Measurements from ENCODE around the gene FBXL20. TPM values are rescaled to one million over a fixed set of nuclear protein-coding genes. Genes with fewer than 3 reads are reported as not detected.

The FBXL20 gene
- total RNA-seq, 4 donors from 2014 or later = 6.4 to 29.0 (median 19.8) TPM

- H3K36me3 ChIP-seq = no peaks in the 10 kb centered on the region
- H3K27me3 ChIP-seq = no peaks in the 10 kb centered on the region
- intact Hi-C loops (cut with DNase I; ENCODE audit: low total_unique reads) = no loop called here
- H3K9me3 ChIP-seq = no peaks in the 10 kb centered on the region
- no peak for TF ChIP-seq POLR2A (IDR thresholded peaks at IDR 0.05)
- TF ChIP-seq CTCF (IDR thresholded peaks at IDR 0.05) = no peak
- H3K27ac ChIP-seq = no peak overlapping the region
- peaks cover 0 to 11% of the 10 kb centered on the region in 2 donors for H3K4me1 ChIP-seq
- no peak for DNase-seq
- H3K4me3 ChIP-seq = no peak overlapping the region
Observed at GRCh38 chr17:39227364-39227919, 174.0 kb downstream of the FBXL20 start.

GRCh38 chr17:39225959-39226683 is 175.3 kb downstream of the FBXL20 start:
- peak; percentile 94 for DNase-seq
- H3K27me3 ChIP-seq = no peaks in the 10 kb centered on the region

DNA sequence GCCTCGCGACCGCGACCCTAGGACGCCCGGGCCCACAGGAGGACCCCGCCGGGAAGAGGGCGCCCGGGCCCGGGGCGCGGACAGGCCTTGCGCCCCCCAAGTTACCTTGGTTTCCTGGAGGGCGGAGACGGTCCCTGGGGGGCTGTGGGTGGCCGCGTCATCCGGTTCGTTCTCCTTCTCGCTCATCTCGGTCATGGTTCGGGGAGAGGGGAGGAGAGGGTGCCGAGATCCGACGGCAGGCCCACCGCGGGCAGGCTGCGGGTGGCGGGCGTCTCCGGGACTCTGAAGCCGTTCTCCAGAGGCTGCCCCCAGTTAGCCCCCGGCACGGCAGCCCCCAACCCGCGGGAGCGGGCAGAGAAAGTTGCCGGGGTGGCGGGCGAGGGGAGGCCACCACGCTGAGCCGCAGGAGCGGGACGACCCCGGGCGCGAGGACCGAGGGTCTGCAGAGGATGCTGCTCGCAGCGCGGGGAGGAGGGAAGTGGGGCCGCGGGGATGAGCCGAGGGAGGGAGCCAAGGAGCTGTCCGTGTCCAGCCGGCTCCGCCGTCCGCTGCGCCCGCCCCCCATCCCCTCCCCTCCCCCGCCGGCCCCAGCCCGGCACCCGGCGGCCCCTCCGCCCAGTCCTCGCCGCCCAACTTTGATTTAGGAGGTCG is 176.0 kb downstream of the FBXL20 start, which contains the start of gene STAC2:
Gene STAC2, minus strand, starts transcription at position 638 of the 651 bp plus-strand sequence. Its CDS starts 443 bp downstream, at position 195.
- no peaks in the 10 kb centered on the region for H3K36me3 ChIP-seq
- peak within 1 kb of the TSS; percentile 23 to 41 for H3K4me3 ChIP-seq
- no peak for TF ChIP-seq CTCF (IDR thresholded peaks at IDR 0.05)
- no peak for TF ChIP-seq POLR2A (IDR thresholded peaks at IDR 0.05)
- intact Hi-C loops (cut with DNase I; ENCODE audit: low total_unique reads) = no loop called here
- no peaks in the 10 kb centered on the region for H3K27me3 ChIP-seq
- peak within 1 kb of the TSS; percentile 3 to 76 for H3K27ac ChIP-seq
- no peaks in the 10 kb centered on the region for H3K9me3 ChIP-seq
- DNase-seq = no peak
- H3K4me1 ChIP-seq = peaks cover 0 to 3% of the 10 kb centered on the region in 2 donors

More at GRCh38 chr17:39225959-39226683, 175.3 kb downstream of the FBXL20 start:
- intact Hi-C loops (cut with DNase I; ENCODE audit: low total_unique reads) = no loop called here
- peak overlapping the region; percentile 23 to 41 for H3K4me3 ChIP-seq
- H3K27ac ChIP-seq = peak overlapping the region in 1 of 2 donors; percentile 76
- peaks cover 0 to 3% of the 10 kb centered on the region in 2 donors for H3K4me1 ChIP-seq
- TF ChIP-seq CTCF (IDR thresholded peaks at IDR 0.05) (no peak), POLR2A (IDR thresholded peaks at IDR 0.05) (no peak)
- H3K36me3 ChIP-seq = no peaks in the 10 kb centered on the region
- H3K9me3 ChIP-seq = no peaks in the 10 kb centered on the region

DNA sequence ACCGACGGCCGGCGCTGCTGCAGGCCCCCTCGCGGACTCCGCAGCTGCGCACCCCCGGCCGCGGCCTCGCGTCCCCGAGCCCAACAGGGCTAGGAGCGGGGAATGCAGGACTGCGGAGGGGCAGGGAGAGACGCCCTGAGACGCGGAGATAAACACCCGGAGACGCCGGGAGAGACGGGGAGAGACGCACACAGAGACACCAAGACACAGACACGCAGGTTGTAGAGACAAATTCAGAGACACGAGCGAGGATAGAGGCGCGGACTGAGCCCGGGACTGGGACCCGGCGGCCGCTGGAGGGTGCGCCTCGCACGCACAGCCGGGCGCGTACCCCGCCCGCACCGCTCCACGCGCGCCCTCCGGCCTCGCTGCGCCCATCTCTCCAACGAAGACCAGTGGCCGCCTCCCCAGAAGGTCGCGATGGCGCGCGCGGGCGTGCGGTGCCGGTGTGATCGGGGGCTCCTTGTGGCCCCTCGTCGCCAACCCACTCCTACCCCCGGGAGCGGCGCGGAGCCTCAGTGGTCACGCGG is 176.6 kb downstream of the FBXL20 start:
- DNase-seq = no peak
- no peak for TF ChIP-seq POLR2A (IDR thresholded peaks at IDR 0.05)
- TF ChIP-seq CTCF (IDR thresholded peaks at IDR 0.05) = no peak
- H3K9me3 ChIP-seq = no peaks in the 10 kb centered on the region
- intact Hi-C loops (cut with DNase I; ENCODE audit: low total_unique reads) = no loop called here
- H3K36me3 ChIP-seq = no peaks in the 10 kb centered on the region
- H3K27me3 ChIP-seq = no peaks in the 10 kb centered on the region
- H3K4me3 ChIP-seq = peak overlapping the region; percentile 23 to 41
- peaks cover 0 to 3% of the 10 kb centered on the region in 2 donors for H3K4me1 ChIP-seq
- H3K27ac ChIP-seq = peak overlapping the region; percentile 3 to 76
